ENCODE measurements around the gene TMEM126B.
A peak's percentile ranks its signal among the peaks of the same experiment; 100 is the strongest.

Gene TMEM126B

GRCh38 chr11:85682330-85683305 lies 54.2 kb downstream of the TMEM126B start:
- DNase-seq (ENCODE audit: low read depth): peak; percentile 23

GRCh38 chr11:85685125-85685819 lies 56.9 kb downstream of the TMEM126B start:
- no peak for DNase-seq (ENCODE audit: low read depth)

- DNase-seq (ENCODE audit: low read depth): peak; percentile 94
Measured at GRCh38 chr11:85685820-85686459, 57.5 kb downstream of the TMEM126B start, which contains the start of gene CCDC89. CCDC89 (minus strand) TSS chr11:85686195; CDS start chr11:85686130, 65 bp downstream.
